Psoas muscle (tissue), 8 donors: ENCODE results near the gene SRL. TPM values are rescaled to one million over a fixed set of nuclear protein-coding genes. Genes with fewer than 3 reads are reported as not detected.

Experiments used
- ATAC-seq, 4 donors: fragments of 200-7000 bp; cut with Tn5 transposase; one replicate each; pipeline ENCODE4 v1.9.1; 2020; ENCODE audit warnings: moderate library complexity in 3 of 4, mild to moderate bottlenecking in 2 of 4
- DNase-seq, 2 donors: peaks; one replicate each; pipeline ENCODE4 v3.0.0-alpha.2; 2020
- H3K27ac ChIP-seq: fragments of 200-600 bp; one replicate; pipeline ENCODE4 v1.8.0; 2022
- H3K27me3 ChIP-seq, 3 donors: fragments of 200-600 bp in 1 of 3; one replicate each; pipeline versions ENCODE4 v1.6.1 to v1.8.0; 2013 to 2022; ENCODE audit warnings: low read length in 2 of 3, mild to moderate bottlenecking in 2 of 3, moderate library complexity in 1 of 3; ENCODE audit not compliant: insufficient read depth in 3 of 3
- H3K36me3 ChIP-seq, 2 donors: fragments of 200-600 bp in 1 of 2; one replicate each; pipeline versions ENCODE4 v1.6.1 to v1.8.0; 2013 to 2022; ENCODE audit warnings: low read depth in 1 of 2, mild to moderate bottlenecking in 1 of 2, moderate library complexity in 1 of 2; ENCODE audit not compliant: insufficient read depth in 1 of 2
- H3K4me1 ChIP-seq: fragments of 200-600 bp; one replicate; pipeline ENCODE4 v1.8.0; 2022
- H3K4me3 ChIP-seq: fragments of 200-600 bp; one replicate; pipeline ENCODE4 v1.8.0; 2022; ENCODE audit warnings: mild to moderate bottlenecking
- H3K9me3 ChIP-seq: fragments of 200-600 bp; one replicate; pipeline ENCODE4 v1.8.0; 2022
- WGBS, 3 donors: extraction: QIAGEN DNeasy Blood & Tissue Kit; methylation state at CpG; one replicate each; pipeline versions ENCODE4 v1.1.6 to v1.1.7; 2013; 5-methylcytosine and 5-hydroxymethylcytosine counted together
- intact Hi-C, 2 donors: fragments of 100-400 bp; cut with DNase I; formaldehyde crosslinking; loops; one replicate each; pipeline versions ENCODE4 v1.11.0 to v1.14.2; 2022
- polyA plus RNA-seq, 3 donors: library from polyadenylated mRNA; stranded (reverse); fragments of 200-250 nt; gene quantifications; one replicate each; pipeline ENCODE4 v1.2.3, GENCODE V29; 2013
- total RNA-seq, 4 donors: library from RNA; stranded (reverse); fragmentation: NEBNext Ultra II Directional in 2 of 4; extraction: Animal tissue kit (Norgen Biotek cat#: 25700) in 2 of 4; gene quantifications; one replicate each; pipeline versions ENCODE4 v1.2.1 to v1.2.4, GENCODE V29; 2021 to 2023
- TF ChIP-seq, protein P1 (sequence below): fragments of 200-600 bp; IDR thresholded peaks from one replicate; pipeline ENCODE4 v1.8.0; 2022; ENCODE audit warnings: antibody characterized with exemption
- donor health status: healthy with polysubstance abuse.
- donor health status: DM: no; HTN: no; CAD: no; lungs with moderate emphysema.
- donor health status: Bipolar disorder and iron deficiency.
- donor health status: healthy.
- donor health status: DM: yes; HTN: yes; CAD: no.
- donor health status: DM: no; HTN: no; CAD: no.
- donor health status: DM: no; HTN: no; CAD: no.
- donor health status: DM: yes; HTN: yes; CAD: no.

The SRL gene
- total and polyA plus RNA-seq, 7 donors, result 196 to 552 (median 305) TPM

DNA sequence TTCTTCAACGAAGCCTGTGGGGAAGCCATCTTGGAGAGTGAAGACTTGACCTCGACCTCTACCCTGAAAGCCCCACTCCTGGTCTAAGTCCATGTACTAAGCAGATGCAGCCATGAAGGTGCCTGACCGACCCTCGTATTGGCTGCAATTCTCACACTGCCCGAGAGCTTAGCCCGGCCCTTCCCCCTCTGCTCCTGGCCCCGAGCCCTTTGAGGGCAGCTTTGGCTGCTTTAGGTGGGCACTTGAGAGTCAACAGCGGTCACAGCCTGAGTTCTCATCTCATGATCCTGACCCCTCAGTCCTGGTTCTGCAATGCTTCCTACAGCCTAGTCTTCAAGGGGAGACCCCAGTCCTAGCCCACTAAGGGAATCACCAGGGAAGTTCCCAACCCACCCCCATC is 35.9 kb downstream of the SRL start:
- peaks cover 73% of the 10 kb centered on the region for H3K4me1 ChIP-seq
- TF ChIP-seq, protein P1, sequence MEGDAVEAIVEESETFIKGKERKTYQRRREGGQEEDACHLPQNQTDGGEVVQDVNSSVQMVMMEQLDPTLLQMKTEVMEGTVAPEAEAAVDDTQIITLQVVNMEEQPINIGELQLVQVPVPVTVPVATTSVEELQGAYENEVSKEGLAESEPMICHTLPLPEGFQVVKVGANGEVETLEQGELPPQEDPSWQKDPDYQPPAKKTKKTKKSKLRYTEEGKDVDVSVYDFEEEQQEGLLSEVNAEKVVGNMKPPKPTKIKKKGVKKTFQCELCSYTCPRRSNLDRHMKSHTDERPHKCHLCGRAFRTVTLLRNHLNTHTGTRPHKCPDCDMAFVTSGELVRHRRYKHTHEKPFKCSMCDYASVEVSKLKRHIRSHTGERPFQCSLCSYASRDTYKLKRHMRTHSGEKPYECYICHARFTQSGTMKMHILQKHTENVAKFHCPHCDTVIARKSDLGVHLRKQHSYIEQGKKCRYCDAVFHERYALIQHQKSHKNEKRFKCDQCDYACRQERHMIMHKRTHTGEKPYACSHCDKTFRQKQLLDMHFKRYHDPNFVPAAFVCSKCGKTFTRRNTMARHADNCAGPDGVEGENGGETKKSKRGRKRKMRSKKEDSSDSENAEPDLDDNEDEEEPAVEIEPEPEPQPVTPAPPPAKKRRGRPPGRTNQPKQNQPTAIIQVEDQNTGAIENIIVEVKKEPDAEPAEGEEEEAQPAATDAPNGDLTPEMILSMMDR, result no peak
- H3K9me3 ChIP-seq, result no peaks in the 10 kb centered on the region
- no peak for DNase-seq
- WGBS, 3 donors, result 40 to 65% (median 52%) methylated on average over 8 of the region's 8 CpGs
- H3K36me3 ChIP-seq, result peaks cover 5 to 50% of the 10 kb centered on the region in 2 donors
- no peaks in the 10 kb centered on the region for H3K27me3 ChIP-seq
- H3K27ac ChIP-seq, result peak overlapping the region; percentile 82
- intact Hi-C loops, result loop anchor here (2.0 to 10.0 kb wide), 3 partner anchors 19 to 129 kb away; partner anchors contain the start of gene SRL (in 1 of the 2)
- no peak for ATAC-seq
- H3K4me3 ChIP-seq, result peak overlapping the region; percentile 53

DNA sequence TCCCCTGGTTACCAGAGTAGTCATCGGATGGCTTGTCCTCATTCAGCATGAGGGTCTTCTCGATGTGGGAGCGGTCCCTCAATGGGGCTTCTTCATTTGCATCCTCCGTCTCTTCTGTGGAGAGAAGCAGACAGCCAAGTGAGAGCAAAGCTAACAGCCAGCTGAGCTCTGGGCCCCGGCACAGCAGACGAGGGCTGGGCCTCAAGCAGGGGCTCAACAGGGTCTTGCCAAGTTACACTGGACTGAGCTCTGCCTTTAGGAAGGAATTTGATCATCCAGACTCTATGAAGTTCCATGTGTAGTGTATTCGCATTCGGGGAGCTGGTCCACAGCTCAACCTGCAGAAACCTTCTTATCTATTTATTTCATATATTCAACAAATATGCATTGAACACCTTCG is 37.4 kb downstream of the SRL start:
- Histone ChIP-seq H3K4me1 (peaks cover 59% of the 10 kb centered on the region), H3K9me3 (no peaks in the 10 kb centered on the region), H3K4me3 (no peak overlapping the region), H3K27ac (peak overlapping the region; percentile 82), H3K36me3 (peaks cover 5 to 62% of the 10 kb centered on the region in 2 donors), H3K27me3 (no peaks in the 10 kb centered on the region)
- no peak for ATAC-seq
- WGBS, 3 donors, result 84 to 90% (median 88%) methylated on average over 9 of the region's 9 CpGs
- TF ChIP-seq, protein P1, result no peak
- intact Hi-C loops, result loop anchor here (2.0 to 10.0 kb wide), 3 partner anchors 18 to 130 kb away; no protein-coding TSS in a partner anchor
- no peak for DNase-seq

DNA sequence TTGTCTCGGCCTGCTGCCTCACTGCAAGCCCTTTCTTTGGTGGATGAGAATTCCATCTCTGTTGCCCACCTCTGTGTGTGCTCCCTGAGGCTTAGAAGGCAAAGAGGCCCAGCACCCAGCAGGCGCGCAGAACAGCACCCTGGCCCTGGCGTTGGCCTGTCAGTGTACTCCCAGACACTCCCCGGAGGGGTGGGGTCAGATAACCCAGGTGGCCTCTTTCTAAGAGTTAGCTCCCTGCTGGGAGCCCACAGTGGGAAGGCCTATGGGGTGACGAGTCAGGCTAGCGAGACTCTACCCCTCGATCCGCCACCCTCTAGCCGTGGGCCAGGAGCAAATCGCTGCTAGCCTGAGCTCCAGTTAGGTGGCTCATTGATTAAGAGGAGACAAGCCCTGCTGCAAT is 38.1 kb downstream of the SRL start:
- Histone ChIP-seq H3K4me3 (no peak overlapping the region), H3K4me1 (peaks cover 52% of the 10 kb centered on the region), H3K36me3 (peaks cover 5 to 68% of the 10 kb centered on the region in 2 donors), H3K27ac (peak overlapping the region; percentile 82), H3K9me3 (no peaks in the 10 kb centered on the region), H3K27me3 (no peaks in the 10 kb centered on the region)
- DNase-seq (no peak), ATAC-seq (no peak)
- TF ChIP-seq, protein P1, result no peak
- 89 to 94% (median 89%) methylated on average over 11 of the region's 11 CpGs for WGBS, 3 donors
- intact Hi-C loops, result loop anchor here (2.0 to 10.0 kb wide), 3 partner anchors 17 to 131 kb away; no protein-coding TSS in a partner anchor

DNA sequence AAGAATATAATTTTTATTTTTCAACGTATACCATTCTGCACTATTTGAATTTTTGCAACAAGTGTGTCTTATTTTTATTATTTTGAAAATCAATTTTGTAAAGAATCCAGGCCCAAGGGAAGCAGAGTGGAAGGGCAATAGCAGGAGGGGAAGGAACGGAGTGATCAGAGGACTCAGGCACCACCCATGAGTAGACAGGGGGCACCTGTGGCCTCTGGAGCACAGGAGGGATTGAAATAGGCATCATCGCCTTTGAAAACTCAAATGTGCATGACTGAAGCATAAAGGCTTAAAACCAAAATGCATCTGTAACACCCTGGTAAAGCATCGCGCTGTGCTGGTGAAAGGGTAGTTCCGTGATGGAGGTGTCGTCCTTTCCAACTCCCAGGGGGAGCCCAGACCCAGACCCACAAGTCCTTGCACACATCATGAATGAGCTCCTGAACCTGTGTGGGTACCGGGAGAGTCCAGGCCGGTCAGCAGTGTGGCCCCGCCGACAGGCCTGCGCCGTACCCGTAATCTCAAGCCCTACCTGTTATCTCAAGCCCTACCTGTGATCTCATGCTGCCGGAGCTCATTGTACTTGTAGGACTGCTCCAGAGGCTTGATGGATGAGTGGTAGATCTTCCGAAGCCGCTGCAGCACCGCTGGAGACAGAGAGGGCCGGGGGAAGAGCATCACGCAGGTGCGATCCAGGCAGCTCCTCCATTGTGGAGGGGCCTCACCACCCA is 39.1 kb downstream of the SRL start:
- ATAC-seq (no peak), DNase-seq (no peak)
- Histone ChIP-seq H3K27me3 (no peaks in the 10 kb centered on the region), H3K36me3 (peaks cover 5 to 77% of the 10 kb centered on the region in 2 donors), H3K4me3 (no peak overlapping the region), H3K9me3 (no peaks in the 10 kb centered on the region), H3K4me1 (peaks cover 42% of the 10 kb centered on the region), H3K27ac (peak overlapping the region; percentile 82)
- intact Hi-C loops, result loop anchor here (5.0 to 10.0 kb wide), 2 partner anchors 130 to 132 kb away; no protein-coding TSS in a partner anchor
- TF ChIP-seq, protein P1, result no peak
- WGBS, 3 donors, result 90 to 94% (median 91%) methylated on average over 21 of the region's 21 CpGs
